Testis (tissue), 2 donors: ENCODE data around the gene LENG1.

Experiments
- POLR2A ChIP-seq: fragments of 450-650 bp; IDR thresholded peaks from one replicate; pipeline ENCODE4 v1.6.1; 2017; ENCODE audit warnings: antibody characterized with exemption, mild to moderate bottlenecking, moderate library complexity
- TF ChIP-seq, protein P1 (sequence below), 3 experiments: fragments of 450-650 bp in 2 of 3; fragments of 200-600 bp in 1 of 3; sonication (generic) in 1 of 3; IDR thresholded peaks; one replicate each; pipeline ENCODE4 v1.5.1; 2016 to 2019; ENCODE audit warnings: antibody characterized with exemption in 3 of 3, mild to moderate bottlenecking in 2 of 3, moderate library complexity in 1 of 3

DNA sequence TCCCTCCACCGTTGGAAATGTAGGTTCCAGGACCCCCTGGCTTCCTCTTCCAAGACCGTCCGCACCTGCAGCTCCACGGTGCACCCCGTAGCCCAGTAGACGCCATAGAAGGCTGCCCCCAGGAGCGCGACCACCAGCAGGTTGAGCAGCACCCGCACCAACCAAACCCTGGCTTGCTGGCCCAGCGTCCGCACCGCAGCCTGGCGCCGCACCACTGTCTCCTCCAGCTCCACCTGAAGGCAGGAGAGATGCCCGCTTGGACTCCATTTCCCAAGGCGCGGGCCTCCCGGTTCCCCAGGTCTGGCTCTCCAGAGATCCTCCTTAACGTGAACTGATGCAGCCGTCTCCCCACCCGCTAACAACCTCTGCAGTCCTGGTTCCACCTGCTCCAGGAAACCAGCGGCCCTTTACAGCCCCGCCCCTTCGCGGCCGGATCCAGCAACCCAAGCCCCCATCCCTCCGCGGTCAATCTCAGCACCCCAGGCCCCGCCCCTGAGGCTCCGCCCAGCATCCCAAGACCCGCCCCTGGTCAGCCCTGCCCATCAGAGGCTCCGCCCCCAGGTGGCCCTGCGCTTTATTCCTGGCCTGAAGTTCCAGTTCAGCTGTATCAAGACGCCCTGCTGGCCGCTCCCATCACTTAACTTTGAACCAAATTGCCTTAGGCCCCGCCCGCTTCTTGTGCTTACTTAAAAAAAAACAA, 5.0 kb upstream of the LENG1 start:
- no peak for TF ChIP-seq POLR2A
- TF ChIP-seq, protein P1, sequence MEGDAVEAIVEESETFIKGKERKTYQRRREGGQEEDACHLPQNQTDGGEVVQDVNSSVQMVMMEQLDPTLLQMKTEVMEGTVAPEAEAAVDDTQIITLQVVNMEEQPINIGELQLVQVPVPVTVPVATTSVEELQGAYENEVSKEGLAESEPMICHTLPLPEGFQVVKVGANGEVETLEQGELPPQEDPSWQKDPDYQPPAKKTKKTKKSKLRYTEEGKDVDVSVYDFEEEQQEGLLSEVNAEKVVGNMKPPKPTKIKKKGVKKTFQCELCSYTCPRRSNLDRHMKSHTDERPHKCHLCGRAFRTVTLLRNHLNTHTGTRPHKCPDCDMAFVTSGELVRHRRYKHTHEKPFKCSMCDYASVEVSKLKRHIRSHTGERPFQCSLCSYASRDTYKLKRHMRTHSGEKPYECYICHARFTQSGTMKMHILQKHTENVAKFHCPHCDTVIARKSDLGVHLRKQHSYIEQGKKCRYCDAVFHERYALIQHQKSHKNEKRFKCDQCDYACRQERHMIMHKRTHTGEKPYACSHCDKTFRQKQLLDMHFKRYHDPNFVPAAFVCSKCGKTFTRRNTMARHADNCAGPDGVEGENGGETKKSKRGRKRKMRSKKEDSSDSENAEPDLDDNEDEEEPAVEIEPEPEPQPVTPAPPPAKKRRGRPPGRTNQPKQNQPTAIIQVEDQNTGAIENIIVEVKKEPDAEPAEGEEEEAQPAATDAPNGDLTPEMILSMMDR (IDR thresholded peaks at IDR 0.05), result no peak
